ENCODE data around the gene KCNMA1.

Gene KCNMA1

GRCh38 chr10:77125231-77125630 is 512.4 kb downstream of the KCNMA1 start:
- FAIRE-seq (no peak), DNase-seq (ENCODE audit: insufficient read length, low spot score) (no peak)
- TF ChIP-seq CTCF (IDR thresholded peaks at IDR 0.05; ENCODE audit: insufficient read depth, missing control alignments), result no peak

- DNase-seq (ENCODE audit: insufficient read length, low spot score) (no peak), FAIRE-seq (no peak)
- no peak for TF ChIP-seq CTCF (IDR thresholded peaks at IDR 0.05; ENCODE audit: insufficient read depth, missing control alignments)
Observed at GRCh38 chr10:77123330-77123729, 514.3 kb downstream of the KCNMA1 start.

- no peak for FAIRE-seq
- TF ChIP-seq CTCF (IDR thresholded peaks at IDR 0.05; ENCODE audit: insufficient read depth, missing control alignments), result no peak
Observed at GRCh38 chr10:77121829-77122228, 515.8 kb downstream of the KCNMA1 start.

GRCh38 chr10:77120666-77121376 is 516.8 kb downstream of the KCNMA1 start:
- FAIRE-seq (no peak), DNase-seq (ENCODE audit: insufficient read length, low spot score) (no peak)
- TF ChIP-seq CTCF (IDR thresholded peaks at IDR 0.05; ENCODE audit: insufficient read depth, missing control alignments), result no peak

More at GRCh38 chr10:77121829-77122228, 515.8 kb downstream of the KCNMA1 start:
- no peak for DNase-seq (ENCODE audit: insufficient read length, low spot score)

GRCh38 chr10:77120012-77120411 is 517.6 kb downstream of the KCNMA1 start:
- FAIRE-seq (no peak), DNase-seq (ENCODE audit: insufficient read length, low spot score) (no peak)
- no peak for TF ChIP-seq CTCF (IDR thresholded peaks at IDR 0.05; ENCODE audit: insufficient read depth, missing control alignments)

- DNase-seq (ENCODE audit: insufficient read length, low spot score), result no peak
- FAIRE-seq, result no peak
- TF ChIP-seq CTCF (IDR thresholded peaks at IDR 0.05; ENCODE audit: insufficient read depth, missing control alignments), result no peak
Observed at GRCh38 chr10:77118603-77119282, 518.9 kb downstream of the KCNMA1 start.

- TF ChIP-seq CTCF (IDR thresholded peaks at IDR 0.05; ENCODE audit: insufficient read depth, missing control alignments), result no peak
- DNase-seq (ENCODE audit: insufficient read length, low spot score), result no peak
- no peak for FAIRE-seq
Observed at GRCh38 chr10:77117501-77117900, 520.1 kb downstream of the KCNMA1 start.

All from D721Med (cell line).